ENCODE data around the gene LMTK2. TPM values are rescaled to one million over a fixed set of nuclear protein-coding genes. Genes with fewer than 3 reads are reported as not detected.
A peak's percentile ranks its signal among the peaks of the same experiment; 100 is the strongest.

The LMTK2 gene
- 10 to 100 TPM; 14.4 to 16.2 TPM for total RNA-seq

DNA sequence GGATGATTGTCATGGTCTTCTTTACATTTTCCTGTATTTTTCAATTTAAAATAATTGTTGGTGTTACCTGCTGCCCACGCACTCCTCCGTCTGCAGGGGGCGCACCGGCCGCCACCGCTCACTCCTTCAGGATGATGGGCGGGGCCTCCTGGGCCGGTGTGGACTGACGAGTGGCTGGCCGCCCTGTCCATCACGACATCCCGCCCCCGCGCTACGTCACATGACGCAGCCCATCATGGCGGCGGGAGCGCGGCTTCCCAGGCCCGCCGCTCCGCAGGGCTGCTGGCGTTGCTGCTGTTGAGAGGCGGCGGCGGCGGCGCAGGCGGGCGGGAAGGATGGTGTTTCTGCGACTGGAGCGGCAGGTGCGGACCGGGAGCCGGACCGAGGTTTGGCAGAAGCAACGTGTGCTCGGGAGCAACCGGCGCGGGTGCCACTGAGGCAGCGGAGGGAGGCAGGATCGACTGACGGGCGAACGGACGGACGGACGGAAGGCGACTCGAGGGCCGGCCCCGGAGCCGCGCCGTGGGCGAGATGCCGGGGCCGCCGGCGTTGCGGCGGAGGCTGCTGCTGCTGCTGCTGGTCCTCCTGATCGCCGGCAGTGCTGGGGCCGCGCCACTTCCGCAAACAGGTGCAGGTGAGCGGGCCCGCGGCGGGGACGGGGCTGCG, at the start of gene LMTK2:
TSS of gene LMTK2 (plus strand) at position 216 of the 666 bp plus-strand sequence. CDS start at position 532, 316 bp downstream.
- peak; percentile 98 to 99 for ATAC-seq (replicated peaks in 1 of 2)
- peaks cover 29% of the 10 kb centered on the region for H3K4me1 Mint-ChIP-seq (ENCODE audit: low read depth)

DNA sequence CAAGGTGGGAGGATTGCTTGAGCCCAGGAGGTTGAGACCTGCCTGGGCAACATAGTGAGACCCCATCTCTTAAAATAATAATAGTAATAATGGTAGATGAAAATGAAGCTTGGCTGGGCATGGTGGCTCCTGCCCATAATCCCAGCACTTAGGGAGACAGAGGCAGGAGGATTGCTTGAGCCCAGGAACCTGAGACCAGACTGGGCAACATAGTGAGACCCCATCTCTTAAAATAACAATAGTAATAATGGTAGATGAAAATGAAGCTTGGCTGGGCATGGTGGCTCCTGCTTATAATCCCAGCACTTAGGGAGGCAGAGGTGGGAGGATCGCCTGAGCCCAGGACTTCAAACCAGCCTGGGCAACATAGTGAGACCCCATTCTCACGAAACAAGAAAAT, 49.5 kb upstream of the LMTK2 start:
- H3K27me3 Mint-ChIP-seq (ENCODE audit: low read depth) = no peaks in the 10 kb centered on the region
- H3K27ac Mint-ChIP-seq = no peak overlapping the region
- H3K4me1 Mint-ChIP-seq (ENCODE audit: low read depth) = no peaks in the 10 kb centered on the region
- ATAC-seq (replicated peaks in 1 of 2) = no peak
- no peak for DNase-seq
- no peaks in the 10 kb centered on the region for H3K36me3 Mint-ChIP-seq (ENCODE audit: insufficient read depth in 2 of 2)
- no peaks in the 10 kb centered on the region for H3K9me3 Mint-ChIP-seq
- H3K4me3 Mint-ChIP-seq = no peak overlapping the region

More for the DNA sequence above, at the start of gene LMTK2:
- Mint-ChIP-seq H3K36me3 (ENCODE audit: insufficient read depth in 2 of 2) (peaks cover 2 to 5% of the 10 kb centered on the region in 2 donors), H3K9me3 (peaks cover 0 to 2% of the 10 kb centered on the region in 2 donors), H3K27me3 (ENCODE audit: low read depth) (no peaks in the 10 kb centered on the region), H3K4me3 (peak within 1 kb of the TSS; percentile 93 to 99), H3K27ac (peak within 1 kb of the TSS; percentile 87)
- DNase-seq = peak; percentile 96 to 99

DNA sequence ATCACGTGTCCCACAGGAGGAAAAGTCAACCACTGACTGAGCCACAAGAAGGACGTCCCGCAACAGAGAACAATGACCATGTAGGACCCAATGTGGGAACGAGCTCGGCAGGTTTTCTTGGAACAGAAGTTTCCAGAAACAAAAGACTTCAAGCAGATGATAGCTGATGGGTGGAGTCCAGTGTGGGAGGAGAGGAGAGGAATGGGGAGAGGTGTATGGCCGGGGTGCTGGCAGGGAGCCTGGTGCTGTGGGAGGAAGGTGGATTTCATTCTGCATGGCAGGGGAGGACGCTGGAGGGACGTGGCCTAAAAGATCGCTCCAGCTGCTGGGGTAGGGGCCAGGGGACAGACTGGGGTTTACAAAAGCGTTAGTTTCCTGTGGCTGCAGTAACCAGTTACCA, 48.5 kb upstream of the LMTK2 start:
- ATAC-seq (replicated peaks in 1 of 2) = no peak
- no peak overlapping the region for H3K4me3 Mint-ChIP-seq
- H3K27ac Mint-ChIP-seq = no peak overlapping the region
- no peaks in the 10 kb centered on the region for H3K4me1 Mint-ChIP-seq (ENCODE audit: low read depth)
- no peak for DNase-seq
- no peaks in the 10 kb centered on the region for H3K9me3 Mint-ChIP-seq
- no peaks in the 10 kb centered on the region for H3K36me3 Mint-ChIP-seq (ENCODE audit: insufficient read depth in 2 of 2)
- no peaks in the 10 kb centered on the region for H3K27me3 Mint-ChIP-seq (ENCODE audit: low read depth)

DNA sequence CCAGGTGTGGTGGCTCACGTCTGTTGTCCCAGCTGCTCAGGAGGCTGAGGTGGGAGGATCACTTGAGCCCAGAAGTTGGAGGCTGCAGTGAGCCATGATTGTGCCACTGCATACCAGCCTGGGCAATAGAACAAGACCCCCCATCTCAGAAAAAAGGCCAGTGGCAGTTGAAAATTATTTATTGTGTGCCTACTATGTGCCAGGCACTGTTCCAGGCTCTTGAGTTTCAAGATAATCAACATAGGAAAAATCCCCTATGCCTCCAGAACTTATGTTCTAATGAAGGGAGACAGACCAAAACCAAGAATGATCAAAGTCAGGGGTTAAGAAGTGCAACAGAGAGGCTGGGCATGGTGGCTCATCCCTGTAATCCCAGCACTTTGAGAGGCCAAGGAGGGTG, 42.4 kb upstream of the LMTK2 start:
- no peak overlapping the region for H3K27ac Mint-ChIP-seq
- no peaks in the 10 kb centered on the region for H3K36me3 Mint-ChIP-seq (ENCODE audit: insufficient read depth in 2 of 2)
- no peak for DNase-seq
- no peak for ATAC-seq (replicated peaks in 1 of 2)
- no peaks in the 10 kb centered on the region for H3K27me3 Mint-ChIP-seq (ENCODE audit: low read depth)
- no peaks in the 10 kb centered on the region for H3K9me3 Mint-ChIP-seq
- H3K4me1 Mint-ChIP-seq (ENCODE audit: low read depth) = no peaks in the 10 kb centered on the region
- no peak overlapping the region for H3K4me3 Mint-ChIP-seq

DNA sequence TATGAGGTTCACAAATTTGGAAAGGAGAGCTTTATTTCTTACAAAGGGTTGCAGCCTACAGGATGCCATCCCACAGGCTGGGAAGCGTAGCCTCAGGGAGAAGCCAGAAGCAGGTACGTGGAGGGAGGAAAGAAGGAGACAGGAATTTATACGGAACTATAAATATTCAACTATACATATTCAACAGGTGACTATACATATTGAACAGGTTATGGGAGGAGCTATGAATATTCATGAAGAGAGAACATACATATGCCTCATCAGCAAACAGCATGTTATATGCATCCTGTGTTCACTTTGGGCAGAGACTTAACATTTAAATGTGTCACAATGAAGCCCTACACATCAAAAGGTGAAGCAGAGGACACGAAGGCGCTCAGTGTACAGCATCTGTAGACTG, 40.5 kb upstream of the LMTK2 start:
- Mint-ChIP-seq H3K4me1 (ENCODE audit: low read depth) (no peaks in the 10 kb centered on the region), H3K27me3 (ENCODE audit: low read depth) (no peaks in the 10 kb centered on the region), H3K27ac (no peak overlapping the region), H3K4me3 (no peak overlapping the region), H3K9me3 (no peaks in the 10 kb centered on the region), H3K36me3 (ENCODE audit: insufficient read depth in 2 of 2) (no peaks in the 10 kb centered on the region)
- no peak for ATAC-seq (replicated peaks in 1 of 2)
- no peak for DNase-seq

DNA sequence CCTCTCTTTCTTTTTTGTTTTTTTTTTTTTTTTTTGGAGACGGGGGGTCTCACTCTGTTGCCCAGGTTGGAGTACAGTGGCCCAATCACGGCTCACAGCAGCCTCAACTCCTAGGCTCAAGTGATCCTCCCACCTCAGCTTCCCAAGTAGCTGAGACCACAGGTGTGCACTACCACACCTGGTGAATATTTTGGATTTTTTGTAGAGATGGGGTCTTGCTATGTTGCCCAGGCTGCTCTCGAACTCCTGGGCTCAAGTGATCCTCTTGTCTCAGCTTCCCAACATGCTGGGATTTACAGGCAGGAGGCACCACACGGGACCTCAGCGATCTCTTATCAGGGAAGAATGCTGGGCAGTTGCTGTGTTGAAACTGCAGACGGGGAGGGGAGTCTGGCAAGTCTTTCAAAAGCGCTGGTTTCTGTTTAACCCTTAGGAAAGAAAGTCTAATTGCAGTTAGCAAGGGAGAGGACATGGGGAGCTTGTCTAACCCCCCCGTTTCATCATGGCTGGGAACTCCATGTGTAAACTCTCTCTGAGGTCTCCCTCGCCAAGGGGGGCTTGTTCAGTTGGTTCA, 39.6 kb upstream of the LMTK2 start:
- no peaks in the 10 kb centered on the region for H3K36me3 Mint-ChIP-seq (ENCODE audit: insufficient read depth in 2 of 2)
- no peaks in the 10 kb centered on the region for H3K27me3 Mint-ChIP-seq (ENCODE audit: low read depth)

DNA sequence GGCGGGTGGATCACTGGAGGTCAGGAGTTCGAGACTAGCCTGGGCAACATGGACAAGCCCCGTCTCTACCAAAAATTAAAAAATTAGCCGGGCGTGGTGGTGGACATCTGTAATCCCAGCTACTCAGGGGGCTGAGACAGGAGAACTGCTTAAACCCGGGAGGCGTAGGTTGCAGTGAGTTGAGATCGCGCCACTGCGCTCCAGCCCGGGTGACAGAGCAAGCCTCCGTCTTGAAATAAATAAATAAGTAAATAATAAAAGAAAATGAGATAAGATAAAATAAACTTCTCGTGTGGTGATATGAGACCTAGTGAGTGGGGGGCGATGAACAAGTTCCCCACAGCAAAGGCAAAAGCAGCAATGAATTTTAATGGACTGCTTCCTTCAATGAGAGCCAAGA, 33.6 kb upstream of the LMTK2 start:
- H3K4me3 Mint-ChIP-seq = no peak overlapping the region
- no peaks in the 10 kb centered on the region for H3K36me3 Mint-ChIP-seq (ENCODE audit: insufficient read depth in 2 of 2)
- H3K27ac Mint-ChIP-seq = no peak overlapping the region
- no peaks in the 10 kb centered on the region for H3K9me3 Mint-ChIP-seq
- no peaks in the 10 kb centered on the region for H3K4me1 Mint-ChIP-seq (ENCODE audit: low read depth)
- no peaks in the 10 kb centered on the region for H3K27me3 Mint-ChIP-seq (ENCODE audit: low read depth)
- no peak for ATAC-seq (replicated peaks in 1 of 2)
- DNase-seq = no peak

More for the DNA sequence above, 39.6 kb upstream of the LMTK2 start:
- ATAC-seq (replicated peaks in 1 of 2) (no peak), DNase-seq (no peak)
- Mint-ChIP-seq H3K4me3 (no peak overlapping the region), H3K4me1 (ENCODE audit: low read depth) (no peaks in the 10 kb centered on the region), H3K27ac (no peak overlapping the region), H3K9me3 (no peaks in the 10 kb centered on the region)

DNA sequence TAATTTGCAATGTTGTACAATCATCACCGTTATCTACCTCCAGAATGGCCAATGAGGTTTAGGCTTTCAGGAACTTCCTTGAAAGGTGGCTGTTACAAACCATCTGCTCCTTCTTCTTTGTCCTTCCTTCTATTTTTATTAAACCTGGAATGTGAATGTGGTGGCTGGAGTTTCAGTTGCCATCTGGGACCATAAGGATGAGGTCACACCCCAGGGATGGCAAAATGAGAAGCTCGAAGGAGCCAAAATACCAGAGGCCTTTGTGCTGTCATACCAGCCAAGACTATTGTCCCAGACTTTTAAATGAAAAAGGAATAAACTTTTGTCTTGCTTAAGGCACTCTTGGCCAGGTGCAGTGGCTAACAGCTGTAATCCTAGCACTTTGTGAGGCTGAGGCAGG, 30.9 kb upstream of the LMTK2 start:
- H3K36me3 Mint-ChIP-seq (ENCODE audit: insufficient read depth in 2 of 2) = no peaks in the 10 kb centered on the region

DNA sequence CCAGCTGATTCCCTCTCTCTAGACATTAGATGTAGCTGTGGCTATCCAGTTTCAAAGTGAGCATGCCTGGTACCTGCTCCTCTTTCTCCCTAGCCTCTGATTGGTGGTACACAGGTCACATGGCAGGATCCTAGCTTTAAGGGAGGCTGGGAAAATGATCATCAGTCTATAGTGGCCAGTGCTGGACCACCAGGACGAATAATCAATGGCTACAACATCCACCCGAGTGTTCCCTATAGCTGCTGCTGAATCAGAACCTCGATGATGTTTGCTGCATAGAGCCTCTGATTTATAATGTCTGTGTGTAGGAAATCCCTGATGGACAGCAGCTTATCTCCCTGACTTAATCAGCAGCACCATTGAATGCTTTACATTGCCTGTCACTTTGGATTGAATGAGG, 28.9 kb upstream of the LMTK2 start:
- Mint-ChIP-seq H3K27ac (no peak overlapping the region), H3K9me3 (no peaks in the 10 kb centered on the region), H3K4me3 (no peak overlapping the region), H3K27me3 (ENCODE audit: low read depth) (peaks cover 6% of the 10 kb centered on the region), H3K4me1 (ENCODE audit: low read depth) (no peaks in the 10 kb centered on the region), H3K36me3 (ENCODE audit: insufficient read depth in 2 of 2) (no peaks in the 10 kb centered on the region)
- DNase-seq (no peak), ATAC-seq (replicated peaks in 1 of 2) (no peak)

More for the DNA sequence above, 30.9 kb upstream of the LMTK2 start:
- H3K4me3 Mint-ChIP-seq = no peak overlapping the region
- DNase-seq = no peak
- no peak for ATAC-seq (replicated peaks in 1 of 2)
- no peak overlapping the region for H3K27ac Mint-ChIP-seq
- no peaks in the 10 kb centered on the region for H3K4me1 Mint-ChIP-seq (ENCODE audit: low read depth)
- peaks cover 6% of the 10 kb centered on the region for H3K27me3 Mint-ChIP-seq (ENCODE audit: low read depth)
- no peaks in the 10 kb centered on the region for H3K9me3 Mint-ChIP-seq

DNA sequence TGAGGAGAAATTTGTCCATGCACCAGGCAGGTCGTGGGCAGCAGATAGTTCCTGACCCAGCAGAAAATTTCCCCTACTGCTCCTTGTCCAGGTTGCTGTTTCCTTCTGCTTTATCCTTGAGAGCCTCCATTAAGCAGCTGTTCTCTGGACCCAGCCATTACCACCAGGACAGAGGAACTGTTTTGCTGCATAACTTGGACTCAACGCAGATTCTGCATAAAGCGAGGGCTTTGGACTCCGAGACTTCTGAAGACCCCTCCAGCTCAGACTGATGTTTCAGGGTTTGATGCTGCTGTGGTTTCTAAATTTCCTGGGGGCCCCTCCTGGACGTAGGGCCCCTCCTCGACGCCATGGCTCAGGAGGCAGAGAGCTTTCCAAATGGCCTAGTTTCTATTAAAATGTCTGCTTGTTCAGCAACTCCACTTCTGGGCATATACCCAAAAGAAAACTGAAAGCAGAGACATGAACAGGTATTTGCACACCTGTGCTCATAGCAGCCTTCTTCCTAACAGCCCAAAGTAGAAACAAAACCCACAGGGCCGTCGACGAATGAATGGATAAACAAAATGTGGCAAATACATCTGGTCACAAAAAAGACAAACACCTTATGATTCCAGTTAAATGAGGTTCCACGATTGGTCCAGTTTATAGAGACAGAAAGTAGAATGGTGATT, 28.3 kb upstream of the LMTK2 start:
- no peak for ATAC-seq (replicated peaks in 1 of 2)
- no peaks in the 10 kb centered on the region for H3K36me3 Mint-ChIP-seq (ENCODE audit: insufficient read depth in 2 of 2)
- no peak overlapping the region for H3K27ac Mint-ChIP-seq
- H3K4me3 Mint-ChIP-seq = no peak overlapping the region
- no peaks in the 10 kb centered on the region for H3K9me3 Mint-ChIP-seq
- H3K4me1 Mint-ChIP-seq (ENCODE audit: low read depth) = no peaks in the 10 kb centered on the region
- no peak for DNase-seq
- peaks cover 6% of the 10 kb centered on the region for H3K27me3 Mint-ChIP-seq (ENCODE audit: low read depth)

DNA sequence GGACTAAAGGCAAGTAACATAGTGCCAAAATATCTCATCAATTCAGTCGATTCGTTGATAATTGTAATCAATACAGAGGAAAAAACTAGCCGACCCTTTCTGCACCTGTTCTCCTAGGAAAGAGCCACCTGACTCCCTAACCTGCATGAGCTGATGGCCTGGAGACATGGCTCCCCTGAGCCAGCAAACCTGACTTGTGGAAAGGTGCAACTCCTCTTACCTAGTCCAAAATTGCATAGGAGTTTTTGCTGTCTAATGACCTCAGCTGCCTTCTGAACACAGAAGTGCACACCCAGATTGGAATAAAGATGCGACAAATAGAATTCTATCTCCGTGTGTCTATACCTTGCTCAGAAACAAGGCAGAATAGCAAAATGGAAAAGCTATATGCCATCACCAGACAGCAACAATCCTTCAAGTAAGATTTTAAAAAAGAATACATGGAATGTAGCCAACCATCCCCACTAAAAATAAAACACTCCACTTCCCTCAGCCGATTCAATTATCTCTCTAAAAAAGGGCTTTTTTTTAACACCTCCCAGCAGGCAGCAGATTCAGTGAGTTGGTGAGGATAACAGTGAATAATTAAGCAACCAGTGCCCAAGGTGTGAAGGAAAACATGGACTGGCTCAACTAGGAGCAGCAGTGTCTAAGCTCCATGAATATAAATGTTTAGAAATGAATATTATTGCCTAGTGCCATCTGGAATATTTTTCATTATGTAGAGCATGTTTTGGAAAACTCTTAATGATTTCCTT, 26.6 kb upstream of the LMTK2 start:
- H3K4me1 Mint-ChIP-seq (ENCODE audit: low read depth) = no peaks in the 10 kb centered on the region
- H3K4me3 Mint-ChIP-seq = no peak overlapping the region
- ATAC-seq (replicated peaks in 1 of 2) (no peak), DNase-seq (no peak)
- no peaks in the 10 kb centered on the region for H3K9me3 Mint-ChIP-seq
- peaks cover 6% of the 10 kb centered on the region for H3K27me3 Mint-ChIP-seq (ENCODE audit: low read depth)
- H3K27ac Mint-ChIP-seq = no peak overlapping the region
- H3K36me3 Mint-ChIP-seq (ENCODE audit: insufficient read depth in 2 of 2) = no peaks in the 10 kb centered on the region

DNA sequence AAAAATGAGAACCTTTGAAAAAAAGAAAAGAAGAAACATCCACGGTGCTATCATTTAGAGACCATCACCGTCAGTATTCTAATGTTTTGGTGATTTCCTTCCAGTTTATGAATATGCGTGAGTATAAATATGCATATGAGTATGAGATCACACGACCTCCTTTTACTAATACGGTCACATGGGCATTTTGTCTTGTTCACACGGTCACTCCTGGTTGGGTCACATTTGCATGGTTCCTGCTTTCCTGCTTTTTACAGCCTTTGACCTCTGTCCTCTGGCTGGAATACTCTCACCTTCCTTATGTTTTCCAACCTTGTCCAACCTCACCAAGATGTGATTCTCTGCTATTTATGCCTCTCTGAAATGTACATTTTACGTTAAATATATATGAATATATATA, 25.3 kb upstream of the LMTK2 start:
- no peak for DNase-seq
- Mint-ChIP-seq H3K36me3 (ENCODE audit: insufficient read depth in 2 of 2) (no peaks in the 10 kb centered on the region), H3K4me3 (no peak overlapping the region), H3K4me1 (ENCODE audit: low read depth) (no peaks in the 10 kb centered on the region), H3K27me3 (ENCODE audit: low read depth) (peaks cover 6% of the 10 kb centered on the region), H3K9me3 (no peaks in the 10 kb centered on the region), H3K27ac (no peak overlapping the region)
- ATAC-seq (replicated peaks in 1 of 2) = no peak

DNA sequence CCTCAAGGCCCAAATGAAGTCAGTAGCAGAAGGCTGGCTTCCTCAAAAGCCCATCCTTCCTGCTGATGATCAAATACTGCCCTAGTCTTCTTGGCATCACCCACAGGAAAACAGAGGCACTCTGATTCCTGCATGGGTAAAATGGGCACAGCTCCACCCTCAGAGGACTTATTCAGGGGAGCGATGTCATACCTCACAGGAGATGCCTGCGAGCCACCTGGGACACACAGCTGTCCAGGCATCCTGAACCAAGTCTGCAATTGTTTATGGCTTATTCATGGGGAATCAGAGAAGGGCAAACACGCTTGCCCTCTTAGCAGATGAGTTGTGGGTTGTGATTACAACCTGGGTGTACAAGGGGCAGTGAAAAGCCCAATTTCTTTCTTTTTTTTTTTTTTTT, 22.0 kb upstream of the LMTK2 start:
- Mint-ChIP-seq H3K4me1 (ENCODE audit: low read depth) (no peaks in the 10 kb centered on the region), H3K4me3 (no peak overlapping the region), H3K27me3 (ENCODE audit: low read depth) (no peaks in the 10 kb centered on the region), H3K27ac (no peak overlapping the region), H3K36me3 (ENCODE audit: insufficient read depth in 2 of 2) (no peaks in the 10 kb centered on the region), H3K9me3 (no peaks in the 10 kb centered on the region)
- ATAC-seq (replicated peaks in 1 of 2) (no peak), DNase-seq (no peak)

All from activated T-cell treated with anti-CD3 and anti-CD28 coated beads, Interleukin-2, amount 50 U/mL, for 72 hours (primary cell).